ENCODE data around the gene AKR1B1. TPM values are rescaled to one million over a fixed set of nuclear protein-coding genes. Genes with fewer than 3 reads are reported as not detected.
A peak's percentile ranks its signal among the peaks of the same experiment; 100 is the strongest.

The AKR1B1 gene
- total and polyA plus RNA-seq, 2 of the 13 experiments (the other 11 are each of a cell fraction or from before 2014, with no cell fraction given): 89.9 to 133 TPM

DNA sequence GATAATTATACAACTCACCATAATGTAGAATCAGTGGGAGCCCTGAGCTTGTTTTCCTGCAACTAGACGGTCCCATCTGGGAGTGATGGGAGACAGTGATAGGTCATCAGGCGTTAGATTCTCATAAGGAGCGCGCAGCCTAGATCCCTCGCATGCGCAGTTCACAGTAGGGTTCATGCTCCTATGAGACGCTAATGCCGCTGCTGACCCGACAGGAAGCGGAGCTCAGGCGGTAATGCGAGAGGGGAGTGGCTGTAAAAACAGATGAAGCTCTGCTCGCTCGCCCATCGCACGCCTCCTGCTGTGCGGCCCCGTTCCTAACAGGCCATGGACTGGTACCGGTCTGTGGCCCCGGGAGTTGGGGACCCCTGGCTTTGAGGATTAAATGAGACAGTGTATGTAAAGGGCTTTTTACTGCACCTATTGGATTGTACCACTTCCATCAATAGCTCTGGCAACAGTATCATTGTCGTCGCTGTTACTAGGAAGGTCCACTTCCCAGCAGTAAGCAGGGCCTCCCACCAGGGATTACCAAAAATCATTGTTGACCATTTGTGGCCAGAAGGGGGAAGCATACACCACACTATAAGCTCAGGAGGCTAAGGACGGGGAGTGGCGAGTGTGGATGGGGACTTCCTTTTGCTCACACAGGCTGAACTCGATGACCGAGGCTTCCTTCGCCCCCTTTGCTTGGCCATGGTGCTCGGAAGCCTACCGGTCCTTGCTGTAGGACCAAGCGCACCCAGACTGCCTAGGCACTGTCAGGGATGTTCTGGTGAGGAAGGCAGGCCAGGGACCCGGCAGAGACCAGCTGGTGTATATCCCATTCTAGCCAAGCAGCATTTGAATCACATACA is 26.4 kb downstream of the AKR1B1 start (continued):
- TF ChIP-seq ARID3A (IDR thresholded peaks at IDR 0.05; ENCODE audit: low read depth, low read length) (no peak), TSC22D2 (CRISPR knock-in tag; IDR thresholded peaks at IDR 0.05; ENCODE audit: borderline replicate concordance) (peak; percentile 73; the same call in 1 of the 2 replicates), ZNF598 (CRISPR knock-in tag; IDR thresholded peaks at IDR 0.05; ENCODE audit: borderline replicate concordance) (no peak), ETV5 (CRISPR knock-in tag; IDR thresholded peaks at IDR 0.05; ENCODE audit: borderline replicate concordance) (peak; percentile 58; the same call in 1 of the 2 replicates), ZNF33A (CRISPR knock-in tag; IDR thresholded peaks at IDR 0.05; ENCODE audit: borderline replicate concordance) (no peak; the same call in 1 of the 2 replicates), SMC3 (IDR thresholded peaks at IDR 0.05; ENCODE audit: low read length) (peak; percentile 89), POGZ (CRISPR knock-in tag; IDR thresholded peaks at IDR 0.05) (peak; percentile 59), GATAD1 (CRISPR knock-in tag; IDR thresholded peaks at IDR 0.05) (peak; percentile 52; the same call in 1 of the 2 replicates), PITX1 (CRISPR knock-in tag; IDR thresholded peaks at IDR 0.05) (peak; percentile 90), PRDM10 (CRISPR knock-in tag; IDR thresholded peaks at IDR 0.05; ENCODE audit: low read depth) (peak; percentile 76; the same call in 1 of the 2 replicates), ZFAT (CRISPR knock-in tag; conservative IDR thresholded peaks at IDR 0.05) (no peak), GZF1 (CRISPR knock-in tag; IDR thresholded peaks at IDR 0.05) (0 out of 2 replicates have a peak, but pooled peaks have one; percentile 23)
- TF ChIP-seq, protein P1, sequence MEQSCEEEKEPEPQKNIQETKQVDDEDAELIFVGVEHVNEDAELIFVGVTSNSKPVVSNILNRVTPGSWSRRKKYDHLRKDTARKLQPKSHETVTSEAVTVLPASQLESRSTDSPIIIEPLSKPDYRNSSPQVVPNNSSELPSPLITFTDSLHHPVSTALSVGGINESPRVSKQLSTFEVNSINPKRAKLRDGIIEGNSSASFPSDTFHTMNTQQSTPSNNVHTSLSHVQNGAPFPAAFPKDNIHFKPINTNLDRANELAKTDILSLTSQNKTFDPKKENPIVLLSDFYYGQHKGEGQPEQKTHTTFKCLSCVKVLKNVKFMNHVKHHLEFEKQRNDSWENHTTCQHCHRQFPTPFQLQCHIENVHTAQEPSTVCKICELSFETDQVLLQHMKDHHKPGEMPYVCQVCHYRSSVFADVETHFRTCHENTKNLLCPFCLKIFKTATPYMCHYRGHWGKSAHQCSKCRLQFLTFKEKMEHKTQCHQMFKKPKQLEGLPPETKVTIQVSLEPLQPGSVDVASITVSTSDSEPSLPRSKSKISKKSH (CRISPR knock-in tag; IDR thresholded peaks at IDR 0.05; ENCODE audit: borderline replicate concordance): 0 out of 2 replicates have a peak, but pooled peaks have one; percentile 39
- TF ChIP-seq, protein P2, sequence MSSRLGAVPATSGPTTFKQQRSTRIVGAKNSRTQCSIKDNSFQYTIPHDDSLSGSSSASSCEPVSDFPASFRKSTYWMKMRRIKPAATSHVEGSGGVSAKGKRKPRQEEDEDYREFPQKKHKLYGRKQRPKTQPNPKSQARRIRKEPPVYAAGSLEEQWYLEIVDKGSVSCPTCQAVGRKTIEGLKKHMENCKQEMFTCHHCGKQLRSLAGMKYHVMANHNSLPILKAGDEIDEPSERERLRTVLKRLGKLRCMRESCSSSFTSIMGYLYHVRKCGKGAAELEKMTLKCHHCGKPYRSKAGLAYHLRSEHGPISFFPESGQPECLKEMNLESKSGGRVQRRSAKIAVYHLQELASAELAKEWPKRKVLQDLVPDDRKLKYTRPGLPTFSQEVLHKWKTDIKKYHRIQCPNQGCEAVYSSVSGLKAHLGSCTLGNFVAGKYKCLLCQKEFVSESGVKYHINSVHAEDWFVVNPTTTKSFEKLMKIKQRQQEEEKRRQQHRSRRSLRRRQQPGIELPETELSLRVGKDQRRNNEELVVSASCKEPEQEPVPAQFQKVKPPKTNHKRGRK (CRISPR knock-in tag; IDR thresholded peaks at IDR 0.05): peak; percentile 29; the same call in 1 of the 2 replicates
- TF ChIP-seq, protein P3, sequence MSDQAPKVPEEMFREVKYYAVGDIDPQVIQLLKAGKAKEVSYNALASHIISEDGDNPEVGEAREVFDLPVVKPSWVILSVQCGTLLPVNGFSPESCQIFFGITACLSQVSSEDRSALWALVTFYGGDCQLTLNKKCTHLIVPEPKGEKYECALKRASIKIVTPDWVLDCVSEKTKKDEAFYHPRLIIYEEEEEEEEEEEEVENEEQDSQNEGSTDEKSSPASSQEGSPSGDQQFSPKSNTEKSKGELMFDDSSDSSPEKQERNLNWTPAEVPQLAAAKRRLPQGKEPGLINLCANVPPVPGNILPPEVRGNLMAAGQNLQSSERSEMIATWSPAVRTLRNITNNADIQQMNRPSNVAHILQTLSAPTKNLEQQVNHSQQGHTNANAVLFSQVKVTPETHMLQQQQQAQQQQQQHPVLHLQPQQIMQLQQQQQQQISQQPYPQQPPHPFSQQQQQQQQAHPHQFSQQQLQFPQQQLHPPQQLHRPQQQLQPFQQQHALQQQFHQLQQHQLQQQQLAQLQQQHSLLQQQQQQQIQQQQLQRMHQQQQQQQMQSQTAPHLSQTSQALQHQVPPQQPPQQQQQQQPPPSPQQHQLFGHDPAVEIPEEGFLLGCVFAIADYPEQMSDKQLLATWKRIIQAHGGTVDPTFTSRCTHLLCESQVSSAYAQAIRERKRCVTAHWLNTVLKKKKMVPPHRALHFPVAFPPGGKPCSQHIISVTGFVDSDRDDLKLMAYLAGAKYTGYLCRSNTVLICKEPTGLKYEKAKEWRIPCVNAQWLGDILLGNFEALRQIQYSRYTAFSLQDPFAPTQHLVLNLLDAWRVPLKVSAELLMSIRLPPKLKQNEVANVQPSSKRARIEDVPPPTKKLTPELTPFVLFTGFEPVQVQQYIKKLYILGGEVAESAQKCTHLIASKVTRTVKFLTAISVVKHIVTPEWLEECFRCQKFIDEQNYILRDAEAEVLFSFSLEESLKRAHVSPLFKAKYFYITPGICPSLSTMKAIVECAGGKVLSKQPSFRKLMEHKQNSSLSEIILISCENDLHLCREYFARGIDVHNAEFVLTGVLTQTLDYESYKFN (CRISPR knock-in tag; conservative IDR thresholded peaks at IDR 0.05): peak; percentile 16; the same call in 1 of the 2 replicates

Measured in HepG2 (cell line).